ENCODE measurements around the gene CMAS.
A peak's percentile ranks its signal among the peaks of the same experiment; 100 is the strongest.
"Not testable (repeated sequence)": the region's sequence is repeated elsewhere in the genome, so short reads cannot be mapped to it uniquely, and the experiment has no call there.

Gene CMAS

DNA sequence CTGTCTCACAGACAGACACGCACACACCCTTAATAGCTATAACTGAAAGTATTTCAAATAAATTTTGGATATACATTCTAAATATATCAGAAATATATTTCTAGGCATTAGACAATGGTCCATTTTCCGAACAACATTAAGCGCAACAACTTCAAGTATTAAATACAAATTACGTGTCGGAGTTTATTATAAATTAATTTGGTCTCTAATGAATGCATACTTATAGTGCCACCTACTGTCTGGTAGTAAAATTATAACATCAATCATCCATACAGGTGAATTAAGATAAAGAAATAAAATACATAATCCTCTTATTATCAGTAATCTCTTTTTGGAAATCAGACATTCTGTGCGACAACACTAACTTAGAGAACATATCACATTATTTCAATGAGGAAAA lies 27.2 kb upstream of the CMAS start:
- Histone ChIP-seq H3K4me2 (no peak overlapping the region), H3K27ac (no peak overlapping the region), H3K4me3 (no peak overlapping the region), H3K36me3 (no peaks in the 10 kb centered on the region), H3K4me1 (no peaks in the 10 kb centered on the region), H3K9ac (no peak overlapping the region), H3K27me3 (no peaks in the 10 kb centered on the region), H4K20me1 (no peaks in the 10 kb centered on the region), H3K9me3 (replicated peaks in 1 of 11) (peaks cover 11 to 17% (median 15%) of the 10 kb centered on the region in 11 experiments)
- TF ChIP-seq Cebpa-rat (IDR thresholded peaks at IDR 0.05), result no peak

DNA sequence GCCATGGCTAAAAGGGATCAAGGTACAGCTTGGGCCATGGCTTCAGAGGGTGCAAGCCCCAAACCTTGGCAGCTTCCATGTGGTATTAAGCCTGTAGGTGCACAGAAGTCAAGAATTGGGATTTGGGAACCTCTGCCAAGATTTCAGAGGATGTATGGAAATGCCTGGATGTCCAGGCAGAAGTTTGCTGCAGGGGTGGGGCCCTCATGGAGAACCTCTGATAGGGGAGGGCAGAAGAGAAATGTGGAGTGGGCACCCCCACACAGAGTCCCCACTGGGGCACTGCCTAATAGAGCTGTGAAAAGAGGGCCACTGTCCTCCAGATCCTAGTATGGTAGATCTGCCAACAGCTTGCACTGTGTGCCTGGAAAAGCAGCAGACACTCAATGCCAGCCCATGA lies 22.5 kb upstream of the CMAS start:
- H3K9ac ChIP-seq, H3K4me1 ChIP-seq, H3K4me3 ChIP-seq, H4K20me1 ChIP-seq, H3K27ac ChIP-seq, H3K4me2 ChIP-seq, H3K36me3 ChIP-seq, H3K27me3 ChIP-seq: not testable (repeated sequence)
- peaks cover 21 to 28% (median 26%) of the 10 kb centered on the region in 11 experiments for H3K9me3 ChIP-seq (replicated peaks in 1 of 11)

- Histone ChIP-seq H4K20me1 (no peaks in the 10 kb centered on the region), H3K4me3 (no peak overlapping the region), H3K4me2 (no peak overlapping the region), H3K9ac (no peak overlapping the region), H3K36me3 (no peaks in the 10 kb centered on the region), H3K4me1 (peaks cover 0 to 6% (median 0%) of the 10 kb centered on the region in 10 experiments; a peak in 7 of 20 replicates), H3K27me3 (no peaks in the 10 kb centered on the region), H3K9me3 (replicated peaks in 1 of 11) (peaks cover 2 to 7% (median 5%) of the 10 kb centered on the region in 11 experiments; a peak in 21 of 22 replicates), H3K27ac (no peak overlapping the region)
- TF ChIP-seq Cebpa-rat (IDR thresholded peaks at IDR 0.05), result no peak
Measured at GRCh38 chr12:22029491-22029890, 16.5 kb upstream of the CMAS start.

DNA sequence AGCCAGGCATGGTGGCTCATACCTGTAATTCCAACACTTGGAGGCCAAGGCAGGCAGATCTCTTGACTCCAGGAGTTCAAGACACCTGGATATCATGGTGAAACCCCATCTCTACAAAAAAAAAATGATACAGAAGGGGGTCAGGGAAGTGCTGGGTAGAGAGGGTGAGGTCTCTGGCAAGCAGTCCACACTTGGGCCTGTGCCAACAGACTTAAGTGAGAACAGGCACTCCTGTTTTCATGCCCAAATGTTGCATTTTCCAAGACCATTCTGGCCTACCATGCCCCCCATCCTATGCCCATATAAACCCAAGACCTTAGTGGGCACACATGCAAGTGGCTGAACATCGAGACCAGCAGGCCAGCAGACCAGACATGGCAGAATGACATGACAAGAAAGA lies 16.0 kb upstream of the CMAS start:
- H3K9me3 ChIP-seq (replicated peaks in 1 of 11), result peaks cover 0 to 2% (median 0%) of the 10 kb centered on the region in 11 experiments; a peak in 5 of 22 replicates
- peaks cover 0 to 11% (median 4%) of the 10 kb centered on the region in 10 experiments; a peak in 9 of 20 replicates for H3K4me1 ChIP-seq
- TF ChIP-seq Cebpa-rat (IDR thresholded peaks at IDR 0.05), result no peak
- H3K4me3 ChIP-seq, result no peak overlapping the region
- H3K27me3 ChIP-seq, result no peaks in the 10 kb centered on the region
- H3K4me2 ChIP-seq, result no peak overlapping the region
- no peaks in the 10 kb centered on the region for H3K36me3 ChIP-seq
- H3K27ac ChIP-seq, result no peak overlapping the region
- no peak overlapping the region for H3K9ac ChIP-seq
- no peaks in the 10 kb centered on the region for H4K20me1 ChIP-seq

DNA sequence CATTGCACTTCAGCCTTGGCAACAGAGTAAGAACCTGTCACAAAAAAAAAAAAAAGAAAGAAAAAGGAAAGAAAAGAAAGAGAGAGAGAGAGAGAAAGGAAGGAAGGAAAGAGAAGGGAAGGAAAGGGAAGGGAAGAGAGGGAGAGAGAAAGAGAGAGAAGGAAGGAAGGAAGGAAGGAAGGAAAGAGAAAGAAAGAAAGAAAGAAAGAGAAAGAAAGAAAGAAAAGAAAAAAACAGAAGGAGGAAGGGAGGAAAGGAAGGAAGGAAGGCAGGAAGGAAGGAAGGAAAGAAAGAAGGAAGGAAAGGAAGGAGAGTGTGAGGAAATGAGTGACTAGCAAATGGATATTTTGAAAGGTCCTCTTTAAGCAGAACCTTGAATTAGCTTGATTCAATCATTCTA lies 13.3 kb upstream of the CMAS start:
- no peak overlapping the region for H3K4me3 ChIP-seq
- H3K4me1 ChIP-seq, result peaks cover 0 to 18% (median 5%) of the 10 kb centered on the region in 10 experiments; a peak in 9 of 20 replicates
- H3K27ac ChIP-seq, result no peak overlapping the region
- H3K9me3 ChIP-seq (replicated peaks in 1 of 11), result no peaks in the 10 kb centered on the region
- H4K20me1 ChIP-seq, result no peaks in the 10 kb centered on the region
- no peaks in the 10 kb centered on the region for H3K27me3 ChIP-seq
- no peaks in the 10 kb centered on the region for H3K36me3 ChIP-seq
- H3K9ac ChIP-seq, result no peak overlapping the region
- TF ChIP-seq Cebpa-rat (IDR thresholded peaks at IDR 0.05), result no peak
- H3K4me2 ChIP-seq, result no peak overlapping the region

DNA sequence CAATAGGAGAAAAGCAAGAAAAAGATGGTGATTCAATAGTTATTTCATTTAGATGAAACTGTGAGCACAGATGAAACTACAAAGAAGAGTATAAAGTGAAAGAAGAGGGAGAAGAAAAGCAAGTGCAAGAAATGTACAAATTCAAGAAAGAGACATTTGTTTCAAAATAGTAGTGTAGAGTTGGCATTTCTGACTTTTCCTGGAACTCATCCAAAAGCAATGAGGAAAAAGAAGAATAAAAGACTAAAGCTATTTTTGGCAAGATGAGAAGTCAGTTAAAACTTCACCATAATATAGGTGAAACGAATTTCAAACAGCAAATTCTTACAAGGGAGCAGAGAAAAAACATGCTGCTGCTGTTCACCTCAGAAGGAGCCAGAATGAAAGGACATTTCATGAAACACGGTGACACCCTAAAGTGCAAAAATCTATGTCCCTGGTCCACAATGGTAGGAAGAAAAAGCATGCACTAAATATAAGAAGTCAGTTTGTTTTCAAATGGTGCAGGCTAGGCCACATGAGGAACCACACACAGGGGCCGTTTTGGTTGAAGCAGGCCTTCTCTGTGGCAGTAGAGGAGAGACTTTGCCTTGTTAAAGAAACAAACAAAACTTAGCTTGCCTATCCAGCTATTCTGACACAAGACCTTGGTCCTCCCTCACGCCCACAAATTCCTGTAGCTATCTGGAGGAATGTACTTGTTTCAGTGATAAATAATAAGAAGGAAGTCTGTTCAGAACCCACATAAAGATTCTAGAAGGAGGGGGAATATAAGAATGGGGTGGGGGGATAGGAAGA lies 11.1 kb upstream of the CMAS start:
- no peak overlapping the region for H3K4me3 ChIP-seq
- no peak for TF ChIP-seq Cebpa-rat (IDR thresholded peaks at IDR 0.05)
- H3K4me1 ChIP-seq, result peaks cover 0 to 18% (median 5%) of the 10 kb centered on the region in 10 experiments; a peak in 9 of 20 replicates
- H4K20me1 ChIP-seq, result no peaks in the 10 kb centered on the region
- peak overlapping the region in 1 of 11 experiments; percentile 4; a peak in 1 of 22 replicates for H3K9ac ChIP-seq
- H3K4me2 ChIP-seq, result peak overlapping the region in 5 of 11 experiments; percentile 13 to 70 (median 25); a peak in 7 of 22 replicates
- no peaks in the 10 kb centered on the region for H3K27me3 ChIP-seq
- no peak overlapping the region for H3K27ac ChIP-seq
- 0 out of 22 replicates have a peak, but pooled peaks cover 0 to 4% (median 0%) of the 10 kb centered on the region in 11 experiments for H3K9me3 ChIP-seq (replicated peaks in 1 of 11)
- H3K36me3 ChIP-seq, result no peaks in the 10 kb centered on the region

- Histone ChIP-seq H4K20me1 (no peaks in the 10 kb centered on the region), H3K27ac (no peak overlapping the region), H3K4me2 (no peak overlapping the region), H3K36me3 (no peaks in the 10 kb centered on the region), H3K4me1 (peaks cover 0 to 22% (median 5%) of the 10 kb centered on the region in 10 experiments; a peak in 9 of 20 replicates), H3K4me3 (no peak overlapping the region), H3K9ac (no peak overlapping the region), H3K27me3 (no peaks in the 10 kb centered on the region), H3K9me3 (replicated peaks in 1 of 11) (0 out of 22 replicates have a peak, but pooled peaks cover 0 to 4% (median 0%) of the 10 kb centered on the region in 11 experiments)
- TF ChIP-seq Cebpa-rat (IDR thresholded peaks at IDR 0.05), result no peak
Measured at GRCh38 chr12:22037947-22038346, 8.1 kb upstream of the CMAS start.

- H3K4me1 ChIP-seq, result peaks cover 0 to 25% (median 5%) of the 10 kb centered on the region in 10 experiments; a peak in 9 of 20 replicates
- 0 out of 22 replicates have a peak, but pooled peaks cover 0 to 4% (median 0%) of the 10 kb centered on the region in 11 experiments for H3K9me3 ChIP-seq (replicated peaks in 1 of 11)
- no peaks in the 10 kb centered on the region for H4K20me1 ChIP-seq
- no peaks in the 10 kb centered on the region for H3K27me3 ChIP-seq
- no peak overlapping the region for H3K4me3 ChIP-seq
- no peak overlapping the region for H3K27ac ChIP-seq
- H3K9ac ChIP-seq, result no peak overlapping the region
- TF ChIP-seq Cebpa-rat (IDR thresholded peaks at IDR 0.05), result no peak
- H3K4me2 ChIP-seq, result no peak overlapping the region
- H3K36me3 ChIP-seq, result no peaks in the 10 kb centered on the region
Measured at GRCh38 chr12:22038734-22039133, 7.3 kb upstream of the CMAS start.

GRCh38 chr12:22039361-22039760 lies 6.7 kb upstream of the CMAS start:
- no peaks in the 10 kb centered on the region for H3K36me3 ChIP-seq
- no peak for TF ChIP-seq Cebpa-rat (IDR thresholded peaks at IDR 0.05)
- no peaks in the 10 kb centered on the region for H4K20me1 ChIP-seq
- 0 out of 22 replicates have a peak, but pooled peaks cover 0 to 4% (median 0%) of the 10 kb centered on the region in 11 experiments for H3K9me3 ChIP-seq (replicated peaks in 1 of 11)
- H3K9ac ChIP-seq, result no peak overlapping the region
- H3K4me1 ChIP-seq, result peaks cover 0 to 20% (median 4%) of the 10 kb centered on the region in 10 experiments; a peak in 9 of 20 replicates
- no peak overlapping the region for H3K4me2 ChIP-seq
- no peak overlapping the region for H3K4me3 ChIP-seq
- H3K27ac ChIP-seq, result no peak overlapping the region
- no peaks in the 10 kb centered on the region for H3K27me3 ChIP-seq

All from BLaER1 treated with 17β-estradiol and CSF1 and Interleukin-3, amounts not matched to agents 10 nM and 100 nM (cell line).